NOMO-1 (cell line): ENCODE measurements around the gene TRIM58.

Experiments
- DNase-seq, 2 experiments: peaks; one replicate each; lab custom pipeline; 2025; ENCODE audit not compliant: unreplicated experiment in 2 of 2; lab: John Stamatoyannopoulos, UW

TRIM58 gene

GRCh38 chr1:247857069-247857984 is at the start of gene TRIM58:
Gene TRIM58, plus strand, starts transcription at chr1:247857187. Its CDS starts 60 bp downstream, at chr1:247857247.
- no peak for DNase-seq

GRCh38 chr1:247812637-247813036 is 44.4 kb upstream of the TRIM58 start:
- no peak for DNase-seq

GRCh38 chr1:247822060-247822459 is 34.9 kb upstream of the TRIM58 start:
- DNase-seq = no peak

GRCh38 chr1:247824023-247824422 is 33.0 kb upstream of the TRIM58 start, which contains the start of gene OR14A16:
Gene OR14A16, minus strand, starts transcription at chr1:247824119. Its CDS starts 8,390 bp downstream, at chr1:247815729.
- DNase-seq = no peak

GRCh38 chr1:247825362-247825761 is 31.6 kb upstream of the TRIM58 start:
- peak; percentile 15 to 17 for DNase-seq

GRCh38 chr1:247829656-247830055 is 27.3 kb upstream of the TRIM58 start:
- no peak for DNase-seq

GRCh38 chr1:247833601-247834000 is 23.4 kb upstream of the TRIM58 start:
- DNase-seq = no peak

- DNase-seq = no peak
These were observed 16.2 kb upstream of the TRIM58 start for GRCh38 chr1:247840818-247841217.

GRCh38 chr1:247841796-247842195 is 15.2 kb upstream of the TRIM58 start, which contains the start of gene OR11L1:
Gene OR11L1, minus strand, starts transcription at chr1:247841896. Its CDS starts 0 bp downstream, at chr1:247841896.
- DNase-seq = no peak

GRCh38 chr1:247843411-247843810 is 13.6 kb upstream of the TRIM58 start:
- no peak for DNase-seq

GRCh38 chr1:247845011-247845692 is 11.8 kb upstream of the TRIM58 start:
- DNase-seq = no peak

- DNase-seq = no peak
These were observed 11.3 kb upstream of the TRIM58 start for GRCh38 chr1:247845693-247846017.

GRCh38 chr1:247848346-247848745 is 8.6 kb upstream of the TRIM58 start:
- no peak for DNase-seq

- DNase-seq = no peak
These were observed 7.4 kb upstream of the TRIM58 start for GRCh38 chr1:247849616-247850015.

GRCh38 chr1:247854899-247855545 is 2.0 kb upstream of the TRIM58 start:
- no peak for DNase-seq

GRCh38 chr1:247855911-247856310 is 1.1 kb upstream of the TRIM58 start:
- DNase-seq = no peak

GRCh38 chr1:247857985-247858619 is 1.1 kb downstream of the TRIM58 start:
- no peak for DNase-seq

- DNase-seq = no peak
These were observed 5.8 kb downstream of the TRIM58 start for GRCh38 chr1:247862756-247863155.

- no peak for DNase-seq
These were observed 7.7 kb downstream of the TRIM58 start for GRCh38 chr1:247864644-247865043.

- DNase-seq = no peak
These were observed 8.4 kb downstream of the TRIM58 start for GRCh38 chr1:247865416-247865815.

- no peak for DNase-seq
These were observed 26.4 kb downstream of the TRIM58 start for GRCh38 chr1:247883346-247883745.
